Stomach (tissue), 4 donors: ENCODE results near the gene SKOR2.

Source experiments
- EP300 ChIP-seq: sonication (generic); formaldehyde crosslinking; IDR thresholded peaks from one replicate; pipeline ENCODE4 v1.6.1; 2017; ENCODE audit warnings: antibody characterized with exemption
- POLR2A ChIP-seq, 4 donors: fragments of 450-650 bp; IDR thresholded peaks; one replicate each; pipeline ENCODE4 v1.6.1; 2016; ENCODE audit warnings: antibody characterized with exemption in 4 of 4, control low read depth in 2 of 4, mild to moderate bottlenecking in 1 of 4, moderate library complexity in 1 of 4
- POLR2AphosphoS5 ChIP-seq, 3 donors: sonication (generic); formaldehyde crosslinking; IDR thresholded peaks; one replicate each; pipeline ENCODE4 v1.6.1; 2016; ENCODE audit warnings: antibody characterized with exemption in 3 of 3
- TF ChIP-seq, protein P1 (sequence below), 7 experiments: fragments of 450-650 bp in 4 of 7; fragments of 200-600 bp in 3 of 7; sonication (generic) in 3 of 7; IDR thresholded peaks; one replicate each; pipeline ENCODE4 v1.5.1; 2016 to 2019; ENCODE audit warnings: antibody characterized with exemption in 7 of 7, control low read depth in 2 of 7, mild to moderate bottlenecking in 1 of 7

DNA sequence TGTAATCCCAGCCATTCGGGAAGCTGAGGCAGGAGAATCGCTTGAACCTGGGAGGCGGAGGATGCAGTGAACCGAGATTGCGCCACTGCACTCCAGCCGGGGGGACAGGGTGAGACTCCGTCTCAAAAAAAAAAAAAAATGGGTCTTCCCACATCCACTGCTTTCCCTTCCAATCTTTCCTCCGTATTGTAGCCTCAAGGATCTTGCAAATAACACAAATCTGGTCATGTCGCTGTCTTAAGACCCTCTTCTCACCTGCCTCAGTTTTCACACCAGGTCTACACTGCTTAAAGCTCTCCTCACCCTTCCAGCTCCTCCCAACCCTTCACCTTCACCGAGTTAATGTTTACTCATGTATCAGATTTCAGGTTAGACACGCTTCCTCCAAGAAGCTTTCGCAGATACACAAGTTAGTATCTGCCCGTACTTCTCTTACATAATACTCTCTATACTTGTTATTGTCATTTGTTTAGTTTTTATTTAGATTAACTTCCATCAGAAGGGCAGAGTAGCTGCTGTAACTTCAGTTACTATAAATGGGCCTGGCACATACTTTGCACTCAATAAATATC lies 76.8 kb downstream of the SKOR2 start:
- TF ChIP-seq, protein P1, sequence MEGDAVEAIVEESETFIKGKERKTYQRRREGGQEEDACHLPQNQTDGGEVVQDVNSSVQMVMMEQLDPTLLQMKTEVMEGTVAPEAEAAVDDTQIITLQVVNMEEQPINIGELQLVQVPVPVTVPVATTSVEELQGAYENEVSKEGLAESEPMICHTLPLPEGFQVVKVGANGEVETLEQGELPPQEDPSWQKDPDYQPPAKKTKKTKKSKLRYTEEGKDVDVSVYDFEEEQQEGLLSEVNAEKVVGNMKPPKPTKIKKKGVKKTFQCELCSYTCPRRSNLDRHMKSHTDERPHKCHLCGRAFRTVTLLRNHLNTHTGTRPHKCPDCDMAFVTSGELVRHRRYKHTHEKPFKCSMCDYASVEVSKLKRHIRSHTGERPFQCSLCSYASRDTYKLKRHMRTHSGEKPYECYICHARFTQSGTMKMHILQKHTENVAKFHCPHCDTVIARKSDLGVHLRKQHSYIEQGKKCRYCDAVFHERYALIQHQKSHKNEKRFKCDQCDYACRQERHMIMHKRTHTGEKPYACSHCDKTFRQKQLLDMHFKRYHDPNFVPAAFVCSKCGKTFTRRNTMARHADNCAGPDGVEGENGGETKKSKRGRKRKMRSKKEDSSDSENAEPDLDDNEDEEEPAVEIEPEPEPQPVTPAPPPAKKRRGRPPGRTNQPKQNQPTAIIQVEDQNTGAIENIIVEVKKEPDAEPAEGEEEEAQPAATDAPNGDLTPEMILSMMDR (IDR thresholded peaks at IDR 0.05), result no peak
- TF ChIP-seq POLR2AphosphoS5 (IDR thresholded peaks at IDR 0.05) (no peak), POLR2A (IDR thresholded peaks at IDR 0.05) (no peak), EP300 (no peak)
